Body of pancreas (tissue), 4 donors: ENCODE measurements around the gene PPFIA1.
"Not testable (repeated sequence)": the region's sequence is repeated elsewhere in the genome, so short reads cannot be mapped to it uniquely, and the experiment has no call there.

Experiments
- CTCF ChIP-seq, 7 experiments: fragments of 450-650 bp in 4 of 7; fragments of 200-600 bp in 3 of 7; sonication (generic) in 3 of 7; IDR thresholded peaks; one replicate each; pipeline ENCODE4 v1.5.1; 2016 to 2019; ENCODE audit warnings: antibody characterized with exemption in 7 of 7
- POLR2A ChIP-seq, 3 donors: fragments of 450-650 bp; IDR thresholded peaks; one replicate each; pipeline ENCODE4 v1.6.1; 2016; ENCODE audit warnings: antibody characterized with exemption in 3 of 3, mild to moderate bottlenecking in 2 of 3

GRCh38 chr11:70331320-70331843, 60.9 kb downstream of the PPFIA1 start:
- not testable (repeated sequence) for TF ChIP-seq CTCF, POLR2A (IDR thresholded peaks at IDR 0.05)
